Measurements from ENCODE around the gene CCDC24. TPM values are rescaled to one million over a fixed set of nuclear protein-coding genes. Genes with fewer than 3 reads are reported as not detected.

CCDC24 gene
- total RNA-seq, 2 donors from 2014 or later = 4.5 to 24.0 TPM

DNA sequence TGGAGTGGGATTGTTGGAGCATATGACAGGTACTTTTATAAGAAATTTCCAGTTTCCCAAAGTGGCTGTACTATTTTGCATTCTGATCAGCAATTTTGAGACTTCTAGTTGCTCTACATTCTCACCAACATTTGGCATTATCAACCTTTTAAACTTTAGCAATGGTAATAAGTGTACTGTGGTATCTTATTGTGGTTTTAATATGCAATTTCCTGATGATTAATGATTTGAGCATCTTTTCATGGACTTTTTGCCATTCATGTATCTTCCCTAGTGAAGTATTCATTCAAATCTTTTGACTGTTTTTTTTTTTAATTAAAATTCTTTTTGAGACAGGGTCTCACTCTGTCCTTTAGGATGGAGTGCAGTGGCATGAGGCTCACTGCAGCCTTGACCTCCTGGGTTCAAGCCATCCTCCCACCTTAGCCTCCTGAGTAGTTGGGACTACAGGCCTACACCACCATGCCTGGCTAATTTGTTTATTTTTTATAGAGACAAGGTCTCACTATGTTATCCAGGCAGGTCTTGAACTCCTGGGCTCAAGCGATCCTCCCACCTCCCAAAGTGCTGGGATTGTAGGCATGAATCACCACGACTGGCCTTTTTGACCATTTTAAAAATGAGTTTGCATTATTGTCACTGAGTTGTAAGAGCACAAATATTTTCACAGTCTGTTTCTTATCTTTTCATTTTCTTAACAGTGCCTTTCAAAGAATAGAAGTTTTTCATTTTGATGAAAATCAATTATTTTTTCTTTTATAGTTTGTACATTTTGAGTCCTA is 47.7 kb downstream of the CCDC24 start:
- TF ChIP-seq, protein P1, sequence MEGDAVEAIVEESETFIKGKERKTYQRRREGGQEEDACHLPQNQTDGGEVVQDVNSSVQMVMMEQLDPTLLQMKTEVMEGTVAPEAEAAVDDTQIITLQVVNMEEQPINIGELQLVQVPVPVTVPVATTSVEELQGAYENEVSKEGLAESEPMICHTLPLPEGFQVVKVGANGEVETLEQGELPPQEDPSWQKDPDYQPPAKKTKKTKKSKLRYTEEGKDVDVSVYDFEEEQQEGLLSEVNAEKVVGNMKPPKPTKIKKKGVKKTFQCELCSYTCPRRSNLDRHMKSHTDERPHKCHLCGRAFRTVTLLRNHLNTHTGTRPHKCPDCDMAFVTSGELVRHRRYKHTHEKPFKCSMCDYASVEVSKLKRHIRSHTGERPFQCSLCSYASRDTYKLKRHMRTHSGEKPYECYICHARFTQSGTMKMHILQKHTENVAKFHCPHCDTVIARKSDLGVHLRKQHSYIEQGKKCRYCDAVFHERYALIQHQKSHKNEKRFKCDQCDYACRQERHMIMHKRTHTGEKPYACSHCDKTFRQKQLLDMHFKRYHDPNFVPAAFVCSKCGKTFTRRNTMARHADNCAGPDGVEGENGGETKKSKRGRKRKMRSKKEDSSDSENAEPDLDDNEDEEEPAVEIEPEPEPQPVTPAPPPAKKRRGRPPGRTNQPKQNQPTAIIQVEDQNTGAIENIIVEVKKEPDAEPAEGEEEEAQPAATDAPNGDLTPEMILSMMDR (IDR thresholded peaks at IDR 0.05) = no peak
- no peaks in the 10 kb centered on the region for H3K9me3 ChIP-seq
- H3K36me3 ChIP-seq = no peaks in the 10 kb centered on the region
- no peak for ATAC-seq (ENCODE audit: insufficient number of reproducible peaks, low FRiP score, low read depth)
- H3K4me3 ChIP-seq = no peak overlapping the region
- H3K4me1 ChIP-seq (ENCODE audit: control insufficient read depth in 1 of 2, low read depth in 2 of 2) = peaks cover 13 to 25% of the 10 kb centered on the region in 2 donors
- DNase-seq (ENCODE audit: low spot score) = no peak
- H3K27me3 ChIP-seq (replicated peaks; ENCODE audit: insufficient read depth) = no peaks in the 10 kb centered on the region
- no peak overlapping the region for H3K27ac ChIP-seq

GRCh38 chr1:44040418-44040817 is 49.0 kb downstream of the CCDC24 start:
- Histone ChIP-seq H3K4me1 (ENCODE audit: control insufficient read depth in 1 of 2, low read depth in 2 of 2) (peaks cover 9 to 18% of the 10 kb centered on the region in 2 donors), H3K4me3 (no peak overlapping the region), H3K36me3 (no peaks in the 10 kb centered on the region), H3K27me3 (replicated peaks; ENCODE audit: insufficient read depth) (no peaks in the 10 kb centered on the region), H3K27ac (no peak overlapping the region), H3K9me3 (no peaks in the 10 kb centered on the region)
- no peak for DNase-seq (ENCODE audit: low spot score)
- TF ChIP-seq, protein P1 (IDR thresholded peaks at IDR 0.05) = no peak
- ATAC-seq (ENCODE audit: insufficient number of reproducible peaks, low FRiP score, low read depth) = no peak

DNA sequence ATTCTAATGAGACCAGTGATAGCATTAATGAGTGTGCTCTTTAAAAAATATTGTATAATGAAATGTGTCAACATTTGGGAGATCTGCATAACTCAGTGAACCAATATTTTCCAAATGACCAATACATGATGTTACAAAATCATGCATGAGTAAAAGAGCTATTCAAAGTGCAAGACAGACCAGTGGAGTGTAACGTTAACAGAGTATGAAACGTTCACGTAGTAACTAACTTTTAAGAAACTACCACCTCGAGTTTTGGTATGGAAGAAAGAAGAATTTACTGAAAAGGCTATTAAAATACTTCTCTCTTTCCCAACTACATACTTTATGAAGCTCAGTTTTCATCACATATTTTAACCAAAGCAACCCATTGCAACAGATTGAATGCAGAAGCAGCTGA is 49.4 kb downstream of the CCDC24 start:
- ATAC-seq (ENCODE audit: insufficient number of reproducible peaks, low FRiP score, low read depth) = no peak

DNA sequence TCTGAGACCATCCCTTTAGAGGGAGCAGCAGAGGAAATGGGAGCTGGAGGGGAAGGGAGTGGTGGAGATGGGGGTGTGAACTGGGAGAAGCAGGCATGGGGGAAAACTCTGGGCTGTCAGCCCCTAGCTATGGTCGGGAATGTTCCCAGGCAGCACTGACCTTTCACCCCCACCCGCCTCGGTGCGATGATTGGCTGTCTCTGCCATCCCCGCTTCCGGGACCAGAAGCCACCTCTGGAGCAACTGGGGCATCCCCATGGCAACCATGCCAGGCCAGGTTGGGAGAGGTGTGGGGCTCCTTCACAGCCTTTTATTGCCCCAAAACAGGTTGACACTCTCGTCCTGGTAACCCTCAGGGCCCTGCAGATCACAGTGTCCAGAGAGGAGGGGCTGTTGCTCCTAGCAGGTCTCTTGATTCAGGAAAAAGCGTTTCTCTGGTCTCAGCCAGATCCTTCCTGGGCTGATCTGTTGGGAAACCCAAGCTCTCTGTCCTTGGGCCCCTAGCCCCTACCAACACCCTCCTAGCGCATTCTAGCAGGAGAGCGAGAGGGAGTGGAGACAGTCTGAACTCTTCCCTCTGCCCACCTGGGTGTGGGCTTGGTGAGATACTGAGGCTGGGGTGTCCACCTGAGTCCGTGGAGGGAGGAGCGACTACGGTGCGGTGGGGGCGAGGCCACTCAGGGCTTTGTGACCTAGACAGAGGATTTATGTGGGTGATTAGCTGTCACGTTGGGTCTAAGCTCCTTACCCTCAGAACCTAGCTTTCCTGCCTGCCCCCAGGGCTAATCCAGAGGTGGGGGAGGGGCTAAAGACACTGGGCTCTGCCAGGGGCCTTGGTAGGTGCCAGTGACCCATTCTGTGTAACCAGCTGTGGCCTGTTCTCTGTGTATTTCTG is 52.0 kb downstream of the CCDC24 start:
- H3K9me3 ChIP-seq = no peaks in the 10 kb centered on the region
- DNase-seq (ENCODE audit: low spot score) = no peak
- ATAC-seq (ENCODE audit: insufficient number of reproducible peaks, low FRiP score, low read depth) = no peak
- no peaks in the 10 kb centered on the region for H3K36me3 ChIP-seq
- H3K27me3 ChIP-seq (replicated peaks; ENCODE audit: insufficient read depth) = no peaks in the 10 kb centered on the region
- H3K27ac ChIP-seq = no peak overlapping the region
- H3K4me3 ChIP-seq = no peak overlapping the region
- peaks cover 6 to 16% of the 10 kb centered on the region in 2 donors for H3K4me1 ChIP-seq (ENCODE audit: control insufficient read depth in 1 of 2, low read depth in 2 of 2)
- TF ChIP-seq, protein P1 (IDR thresholded peaks at IDR 0.05) = no peak

More for the DNA sequence above, 49.4 kb downstream of the CCDC24 start:
- no peaks in the 10 kb centered on the region for H3K27me3 ChIP-seq (replicated peaks; ENCODE audit: insufficient read depth)
- H3K4me3 ChIP-seq = no peak overlapping the region
- no peak overlapping the region for H3K27ac ChIP-seq
- TF ChIP-seq, protein P1 (IDR thresholded peaks at IDR 0.05) = no peak
- no peaks in the 10 kb centered on the region for H3K9me3 ChIP-seq
- peaks cover 5 to 13% of the 10 kb centered on the region in 2 donors for H3K4me1 ChIP-seq (ENCODE audit: control insufficient read depth in 1 of 2, low read depth in 2 of 2)
- no peak for DNase-seq (ENCODE audit: low spot score)
- no peaks in the 10 kb centered on the region for H3K36me3 ChIP-seq

All from thoracic aorta (tissue), 2 donors.